H1 (cell line): ENCODE data around the gene KLHL40. TPM values are rescaled to one million over a fixed set of nuclear protein-coding genes. Genes with fewer than 3 reads are reported as not detected.

Experiments used
- CTCF ChIA-PET: fragments of 300-600 bp; sonication (Branson Sonifier 250); formaldehyde crosslinking; loops from one replicate; lab custom pipeline; 2021; ENCODE audit not compliant: partially characterized antibody; lab: Charles Lee
- POLR2A ChIA-PET: fragments of 300-600 bp; sonication (Branson Sonifier 250); formaldehyde crosslinking; loops from one replicate; lab custom pipeline; 2021; ENCODE audit warnings: inconsistent platforms; ENCODE audit not compliant: partially characterized antibody; lab: Charles Lee
- DNase-seq, 2 experiments: peaks; one replicate each; pipeline versions ENCODE4 v3.0.0 to v3.0.0-alpha.2; 2010 to 2022; ENCODE audit warnings: low spot score in 2 of 2, low read depth in 1 of 2, mixed read lengths in 1 of 2
- FAIRE-seq: peaks from 2 replicates; lab custom pipeline; 2011; peaks lifted over from hg19 to GRCh38; lab: Jason Lieb, UNC
- H2AFZ ChIP-seq: 2 replicates; pipeline ENCODE4 v1.8.1; 2012; ENCODE audit warnings: low read length, inconsistent platforms
- H2AK5ac ChIP-seq: 2 replicates; pipeline ENCODE4 v1.6.1; 2013; ENCODE audit warnings: low read depth, low read length
- H2BK120ac ChIP-seq: replicated peaks from 2 replicates; pipeline ENCODE3; 2013; ENCODE audit warnings: low read depth, low read length, inconsistent platforms
- H2BK12ac ChIP-seq: 2 replicates; pipeline ENCODE4 v1.6.1; 2013; ENCODE audit warnings: low read depth, low read length
- H2BK15ac ChIP-seq: 2 replicates; pipeline ENCODE4 v1.6.1; 2013; ENCODE audit warnings: low read length
- H2BK20ac ChIP-seq: 2 replicates; pipeline ENCODE4 v1.6.1; 2013; ENCODE audit warnings: low read length
- H2BK5ac ChIP-seq: 2 replicates; pipeline ENCODE4 v1.6.1; 2013; ENCODE audit warnings: low read depth, low read length
- H3K14ac ChIP-seq: 2 replicates; pipeline ENCODE4 v1.6.1; 2013; ENCODE audit warnings: inconsistent platforms; ENCODE audit not compliant: insufficient read length
- H3K18ac ChIP-seq: 2 replicates; pipeline ENCODE4 v1.6.1; 2013; ENCODE audit warnings: low read length; ENCODE audit errors: extremely low read depth
- H3K23ac ChIP-seq: 2 replicates; pipeline ENCODE4 v1.6.1; 2013; ENCODE audit warnings: inconsistent platforms; ENCODE audit not compliant: insufficient read length
- H3K23me2 ChIP-seq: 2 replicates; pipeline ENCODE4 v1.6.1; 2013; ENCODE audit warnings: low read depth, low read length
- H3K27ac ChIP-seq: 2 replicates; pipeline ENCODE4 v1.6.1; 2011; ENCODE audit warnings: low read depth, low read length, inconsistent platforms
- H3K27me3 ChIP-seq, 4 experiments: replicated peaks in 1 of 4; 1 replicate in 1 of 4; 2 replicates in 3 of 4; pipeline versions ENCODE4 v1.6.1 to v1.8.1; 2011 to 2013; ENCODE audit warnings: low read length in 3 of 4, mild to moderate bottlenecking in 3 of 4, inconsistent platforms in 2 of 4, mixed read lengths in 2 of 4, moderate library complexity in 1 of 4; ENCODE audit not compliant: control insufficient read depth in 3 of 4, insufficient read depth in 3 of 4; ENCODE audit errors: extremely low read depth in 1 of 4
- H3K36me3 ChIP-seq, 4 experiments: 2 replicates each; pipeline versions ENCODE4 v1.6.1 to v1.8.1; 2011 to 2013; ENCODE audit warnings: mild to moderate bottlenecking in 4 of 4, low read length in 3 of 4, moderate library complexity in 2 of 4, control low read depth in 1 of 4, inconsistent platforms in 1 of 4; ENCODE audit not compliant: insufficient read depth in 4 of 4, control insufficient read depth in 2 of 4
- H3K4ac ChIP-seq: replicated peaks from 2 replicates; pipeline ENCODE3; 2013; ENCODE audit warnings: low read length, low read depth, mixed read lengths, inconsistent platforms; ENCODE audit not compliant: insufficient read length
- H3K4me1 ChIP-seq, 4 experiments: replicated peaks in 1 of 4; 1 replicate in 1 of 4; 2 replicates in 3 of 4; pipeline versions ENCODE4 v1.6.1 to v1.8.1; 2011 to 2013; ENCODE audit warnings: low read length in 3 of 4, inconsistent platforms in 2 of 4, mixed read lengths in 1 of 4; ENCODE audit not compliant: insufficient read depth in 4 of 4, control insufficient read depth in 3 of 4
- H3K4me2 ChIP-seq, 2 experiments: 2 replicates each; pipeline versions ENCODE4 v1.6.1 to v1.8.1; 2011 to 2013; ENCODE audit warnings: low read depth in 2 of 2, low read length in 2 of 2, control low read depth in 1 of 2, inconsistent platforms in 1 of 2, mild to moderate bottlenecking in 1 of 2; ENCODE audit not compliant: insufficient read depth in 1 of 2
- H3K4me3 ChIP-seq, 4 experiments: fragments of 200-600, 300-600 bp in 1 of 4; sonication (generic), shearing (Covaris generic), sonication (Bioruptor Twin) in 1 of 4; 2 replicates each; pipeline versions ENCODE4 v1.5.1 to v1.8.1; 2011 to 2016; ENCODE audit warnings: low read length in 4 of 4, low read depth in 3 of 4, control low read depth in 2 of 4, inconsistent platforms in 2 of 4, mild to moderate bottlenecking in 2 of 4, mixed read lengths in 1 of 4, moderate library complexity in 1 of 4; ENCODE audit not compliant: insufficient read depth in 2 of 4; ENCODE audit errors: extremely low read depth in 1 of 4
- H3K56ac ChIP-seq: replicated peaks from 2 replicates; pipeline ENCODE3; 2013; ENCODE audit warnings: low read depth, mild to moderate bottlenecking, mixed read lengths, low read length, inconsistent platforms; ENCODE audit not compliant: insufficient read length
- H3K79me1 ChIP-seq: 2 replicates; pipeline ENCODE4 v1.6.1; 2013; ENCODE audit warnings: low read depth, low read length, control low read depth
- H3K79me2 ChIP-seq, 2 experiments: 2 replicates each; pipeline versions ENCODE4 v1.6.1 to v1.8.1; 2012 to 2013; ENCODE audit warnings: low read length in 2 of 2, mild to moderate bottlenecking in 2 of 2, inconsistent platforms in 1 of 2; ENCODE audit not compliant: insufficient read depth in 2 of 2, control insufficient read depth in 1 of 2
- H3K9ac ChIP-seq, 4 experiments: replicated peaks in 1 of 4; 1 replicate in 1 of 4; 2 replicates in 3 of 4; pipeline versions ENCODE4 v1.6.1 to v1.8.1; 2011 to 2013; ENCODE audit warnings: low read depth in 3 of 4, low read length in 3 of 4, control low read depth in 2 of 4, mild to moderate bottlenecking in 2 of 4, moderate library complexity in 2 of 4, inconsistent platforms in 1 of 4; ENCODE audit errors: extremely low read depth in 1 of 4
- H3K9me3 ChIP-seq, 2 experiments: 2 replicates each; pipeline versions ENCODE4 v1.6.1 to v1.8.1; 2012 to 2013; ENCODE audit warnings: mild to moderate bottlenecking in 2 of 2, moderate library complexity in 2 of 2, control low read depth in 1 of 2, inconsistent platforms in 1 of 2, low read depth in 1 of 2, low read length in 1 of 2, mixed read lengths in 1 of 2; ENCODE audit not compliant: insufficient read depth in 2 of 2
- H4K20me1 ChIP-seq, 2 experiments: replicated peaks in 1 of 2; 2 replicates each; pipeline versions ENCODE3 to v1.8.1; 2011 to 2013; ENCODE audit warnings: inconsistent platforms in 2 of 2, low read length in 2 of 2, mild to moderate bottlenecking in 1 of 2; ENCODE audit not compliant: insufficient read depth in 2 of 2, control insufficient read depth in 1 of 2
- H4K5ac ChIP-seq: 2 replicates; pipeline ENCODE4 v1.6.1; 2013; ENCODE audit warnings: low read length, low read depth, mixed read lengths, inconsistent platforms; ENCODE audit not compliant: insufficient read length
- H4K8ac ChIP-seq: 2 replicates; pipeline ENCODE4 v1.8.0; 2013; ENCODE audit warnings: mild to moderate bottlenecking, moderate library complexity, low read length, inconsistent platforms; ENCODE audit not compliant: insufficient read depth; ENCODE audit errors: extremely low read depth
- H4K91ac ChIP-seq: replicated peaks from 2 replicates; pipeline ENCODE3; 2013; ENCODE audit warnings: low read length, mixed read lengths, inconsistent platforms; ENCODE audit not compliant: insufficient read length
- RBBP5 ChIP-seq: IDR thresholded peaks from 2 replicates; pipeline ENCODE4 v1.7.1; 2012; ENCODE audit warnings: low read depth, mild to moderate bottlenecking, inconsistent platforms, low read length, moderate library complexity, borderline replicate concordance
- RFX5 ChIP-seq: IDR thresholded peaks from 2 replicates; pipeline ENCODE4 v1.6.1; 2011; ENCODE audit warnings: low read depth, low read length, improper control_type of control experiment, borderline replicate concordance
- SIRT6 ChIP-seq: IDR thresholded peaks from one replicate; pipeline ENCODE4 v1.7.1; 2012; ENCODE audit warnings: low read length, inconsistent platforms
- SUZ12 ChIP-seq: fragments of 200-600 bp; sonication (generic); IDR thresholded peaks from 2 replicates; pipeline ENCODE4 v1.6.1; 2012; ENCODE audit warnings: mild to moderate bottlenecking, inconsistent platforms, low read length, moderate library complexity, mixed read lengths
- TEAD4 ChIP-seq: IDR thresholded peaks from 2 replicates; pipeline ENCODE4 v1.6.1; 2012; ENCODE audit warnings: low read depth, low read length, inconsistent platforms, mixed read lengths
- WGBS, 2 experiments: shearing (Covaris generic) in 1 of 2; methylation state at CpG; one replicate each; pipeline versions ENCODE4 v1.1.6 to v1.1.7; 2013 to 2015; ENCODE audit warnings: low lambda C conversion rate in 2 of 2, mixed read lengths in 2 of 2, inconsistent platforms in 1 of 2, low coverage in 1 of 2, missing lambda C conversion rate in 1 of 2; ENCODE audit not compliant: insufficient replicate concordance in 2 of 2, insufficient coverage in 1 of 2, insufficient read length in 1 of 2; ENCODE audit errors: extremely low coverage in 1 of 2, missing lambda C conversion rate in 1 of 2; 5-methylcytosine and 5-hydroxymethylcytosine counted together
- polyA plus RNA-seq, 7 experiments: library from polyadenylated mRNA; depleted of rRNA in 3 of 7; stranded (reverse) in 5 of 7; unstranded in 2 of 7; fragments of >200 nt in 5 of 7; fragments of 200-250 nt in 2 of 7; gene quantifications; 1 replicate in 5 of 7; 2 replicates in 1 of 7; 4 replicates in 1 of 7; pipeline versions ENCODE4 v1.2.1 to v1.2.3, GENCODE V29; 2011 to 2013; ENCODE audit warnings: missing spikeins in 2 of 7, mixed read lengths in 2 of 7
- total RNA-seq: library from RNA; stranded (reverse); fragmentation: NEBNext Ultra II Directional; extraction: Animal tissue kit (Norgen Biotek cat#: 25700); gene quantifications from 2 replicates; pipeline ENCODE4 v1.2.1, GENCODE V29; 2021

The KLHL40 gene
- total and polyA plus RNA-seq, 2 of the 8 experiments (the other 6 are each of a cell fraction or from before 2014, with no cell fraction given): 0.02 TPM; not detected in 1

DNA sequence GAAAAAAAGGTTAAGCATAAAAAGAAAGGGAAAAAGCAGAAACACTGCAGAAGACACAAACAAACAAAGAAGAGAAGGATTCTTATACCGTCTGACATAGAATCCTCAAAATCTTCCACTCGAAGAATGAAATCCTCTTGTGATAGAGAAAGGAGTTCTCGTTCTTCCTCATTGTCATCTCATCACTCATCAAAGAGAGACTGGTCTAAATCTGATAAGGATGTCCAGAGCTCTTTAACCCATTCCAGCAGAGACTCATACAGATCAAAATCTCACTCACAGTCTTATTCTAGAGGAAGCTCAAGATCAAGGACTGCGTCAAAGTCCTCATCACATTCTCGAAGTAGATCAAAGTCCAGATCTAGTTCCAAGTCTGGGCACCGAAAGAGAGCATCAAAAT lies 48.3 kb upstream of the KLHL40 start:
- no peaks in the 10 kb centered on the region; the same call in 1 of the 2 replicates for H3K79me1 ChIP-seq
- POLR2A ChIA-PET: interaction anchor here (0.9 to 2.3 kb wide), 7 partner anchors 8 to 54 kb away, joined by 3 to 14 read pairs (median 4); partner anchors contain the start of gene SS18L2
- H3K27me3 ChIP-seq: no peaks in the 10 kb centered on the region
- TF ChIP-seq RFX5 (no peak), TEAD4 (no peak), SUZ12 (no peak), SIRT6 (no peak), RBBP5 (no peak)
- TF ChIP-seq, all 59 proteins: peak for 0
- H3K4me2 ChIP-seq: no peak overlapping the region
- CTCF ChIA-PET: interaction anchor here (0.8 to 2.7 kb wide), 10 partner anchors 11 to 113 kb away, joined by 3 to 9 read pairs (median 4); no protein-coding TSS in a partner anchor
- H4K20me1 ChIP-seq: peaks cover 0 to 7% of the 10 kb centered on the region in 2 experiments
- H3K4me3 ChIP-seq: no peak overlapping the region
- no peak overlapping the region for H3K14ac ChIP-seq
- no peak overlapping the region for H2AFZ ChIP-seq
- no peak overlapping the region for H3K9ac ChIP-seq
- H3K27ac ChIP-seq: no peak overlapping the region
- no peak overlapping the region for H3K4ac ChIP-seq
- H3K23me2 ChIP-seq: no peaks in the 10 kb centered on the region
- no peak overlapping the region for H4K5ac ChIP-seq
- no peak overlapping the region for H2BK12ac ChIP-seq
- H3K36me3 ChIP-seq: peaks cover 46 to 95% (median 82%) of the 10 kb centered on the region in 4 experiments
- no peak overlapping the region for H4K91ac ChIP-seq
- H3K9me3 ChIP-seq: no peaks in the 10 kb centered on the region
- no peak overlapping the region for H2BK5ac ChIP-seq
- H3K56ac ChIP-seq: no peak overlapping the region
- DNase-seq: no peak
- 97% methylated on average over 6 of the region's 6 CpGs; no CpG with 5 or more reads in 1 of the 2 experiments for WGBS, 2 experiments
- no peak for FAIRE-seq
- H2BK120ac ChIP-seq: no peak overlapping the region
- H3K18ac ChIP-seq: no peak overlapping the region
- no peak overlapping the region for H2AK5ac ChIP-seq
- H4K8ac ChIP-seq: no peak overlapping the region
- no peaks in the 10 kb centered on the region for H3K4me1 ChIP-seq
- H3K23ac ChIP-seq: no peak overlapping the region
- no peak overlapping the region for H2BK20ac ChIP-seq
- no peak overlapping the region for H2BK15ac ChIP-seq
- 0 out of 4 replicates have a peak, but pooled peaks cover 4% of the 10 kb centered on the region in 2 experiments for H3K79me2 ChIP-seq
